Measurements from ENCODE around the gene ACP3. TPM values are rescaled to one million over a fixed set of nuclear protein-coding genes. Genes with fewer than 3 reads are reported as not detected.

ACP3 gene
- total RNA-seq, 1 experiment from 2014 or later: 0.71 TPM

DNA sequence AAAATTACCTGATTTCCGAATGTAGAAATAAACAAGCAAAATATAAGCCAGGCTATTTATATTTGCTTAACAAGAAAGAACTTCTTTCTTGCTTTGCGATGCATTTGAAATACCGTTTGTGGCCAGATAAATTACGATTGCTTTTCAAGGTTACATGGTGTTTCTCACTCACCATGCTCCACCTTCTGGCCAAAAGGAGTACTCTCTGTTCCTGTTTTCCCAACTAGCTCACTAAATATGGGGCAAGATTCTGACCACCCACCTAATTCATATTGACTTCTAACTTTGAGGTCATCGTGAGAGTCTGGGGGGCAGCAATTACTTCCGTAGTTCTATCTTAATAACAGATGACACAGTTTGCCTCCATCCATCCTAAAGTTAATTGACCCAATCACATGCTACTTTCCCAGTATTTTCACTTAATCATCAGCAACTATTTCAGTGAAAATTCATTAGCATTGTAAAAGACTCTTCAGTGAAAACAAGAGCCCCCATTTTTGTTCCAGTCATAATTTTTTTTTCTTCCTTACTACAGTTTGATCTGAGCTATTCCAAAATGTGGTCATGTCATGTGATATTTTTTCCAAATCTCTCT lies 25.9 kb downstream of the ACP3 start:
- H3K9me2 ChIP-seq (replicated peaks; ENCODE audit: insufficient read depth, low read length): no peaks in the 10 kb centered on the region
- no peaks in the 10 kb centered on the region for H3K9me3 ChIP-seq (ENCODE audit: low read length)
- DNase-seq: peak; percentile 82
- no peak overlapping the region for H3K27ac ChIP-seq (ENCODE audit: low read length)
- no peaks in the 10 kb centered on the region for H4K20me1 ChIP-seq (ENCODE audit: insufficient read depth, low read depth, low read length)
- H3K36me3 ChIP-seq (ENCODE audit: insufficient read depth, low read length): no peaks in the 10 kb centered on the region
- H2AFZ ChIP-seq (ENCODE audit: low read length): no peak overlapping the region
- H3K79me2 ChIP-seq (ENCODE audit: low read length): no peaks in the 10 kb centered on the region
- H3K4me1 ChIP-seq (ENCODE audit: low read length): no peaks in the 10 kb centered on the region
- no peaks in the 10 kb centered on the region for H3K27me3 ChIP-seq (ENCODE audit: low read length)
- no peak overlapping the region for H3K4me3 ChIP-seq (ENCODE audit: low read length)
- H3K4me2 ChIP-seq (ENCODE audit: low read depth, low read length, poor library complexity, severe bottlenecking): no peak overlapping the region
- H3K9ac ChIP-seq (ENCODE audit: low read length): no peak overlapping the region

DNA sequence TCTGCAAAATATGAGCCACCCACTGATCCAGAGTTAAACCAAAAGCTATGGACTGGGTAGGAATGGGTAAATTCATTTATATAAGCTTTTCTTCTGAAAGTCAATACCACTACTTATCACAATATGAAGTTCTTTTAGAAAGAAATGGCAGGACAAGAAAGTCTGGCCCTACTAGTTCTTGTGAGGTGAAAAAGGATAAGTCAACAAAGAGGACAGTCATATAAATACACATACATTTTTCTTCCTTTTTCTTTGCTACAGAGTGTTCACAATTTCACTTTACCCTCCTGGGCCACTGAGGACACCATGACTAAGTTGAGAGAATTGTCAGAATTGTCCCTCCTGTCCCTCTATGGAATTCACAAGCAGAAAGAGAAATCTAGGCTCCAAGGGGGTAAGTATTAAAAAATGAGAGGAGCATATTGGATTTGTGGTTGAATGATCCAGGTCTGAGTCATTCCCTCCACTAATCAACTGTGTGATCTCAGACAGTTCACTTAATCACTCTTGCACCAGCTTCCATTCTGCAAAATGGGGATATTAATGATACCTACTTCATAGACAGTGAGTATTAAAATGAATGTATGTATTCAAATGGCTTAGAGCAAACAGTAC lies 27.6 kb downstream of the ACP3 start:
- Histone ChIP-seq H3K36me3 (ENCODE audit: insufficient read depth, low read length) (no peaks in the 10 kb centered on the region), H4K20me1 (ENCODE audit: insufficient read depth, low read depth, low read length) (no peaks in the 10 kb centered on the region), H3K27me3 (ENCODE audit: low read length) (no peaks in the 10 kb centered on the region), H3K4me1 (ENCODE audit: low read length) (no peaks in the 10 kb centered on the region), H3K79me2 (ENCODE audit: low read length) (no peaks in the 10 kb centered on the region), H3K9me3 (ENCODE audit: low read length) (no peaks in the 10 kb centered on the region), H3K9ac (ENCODE audit: low read length) (no peak overlapping the region), H2AFZ (ENCODE audit: low read length) (no peak overlapping the region), H3K4me2 (ENCODE audit: low read depth, low read length, poor library complexity, severe bottlenecking) (no peak overlapping the region), H3K4me3 (ENCODE audit: low read length) (no peak overlapping the region), H3K9me2 (replicated peaks; ENCODE audit: insufficient read depth, low read length) (no peaks in the 10 kb centered on the region), H3K27ac (ENCODE audit: low read length) (no peak overlapping the region)
- no peak for DNase-seq

DNA sequence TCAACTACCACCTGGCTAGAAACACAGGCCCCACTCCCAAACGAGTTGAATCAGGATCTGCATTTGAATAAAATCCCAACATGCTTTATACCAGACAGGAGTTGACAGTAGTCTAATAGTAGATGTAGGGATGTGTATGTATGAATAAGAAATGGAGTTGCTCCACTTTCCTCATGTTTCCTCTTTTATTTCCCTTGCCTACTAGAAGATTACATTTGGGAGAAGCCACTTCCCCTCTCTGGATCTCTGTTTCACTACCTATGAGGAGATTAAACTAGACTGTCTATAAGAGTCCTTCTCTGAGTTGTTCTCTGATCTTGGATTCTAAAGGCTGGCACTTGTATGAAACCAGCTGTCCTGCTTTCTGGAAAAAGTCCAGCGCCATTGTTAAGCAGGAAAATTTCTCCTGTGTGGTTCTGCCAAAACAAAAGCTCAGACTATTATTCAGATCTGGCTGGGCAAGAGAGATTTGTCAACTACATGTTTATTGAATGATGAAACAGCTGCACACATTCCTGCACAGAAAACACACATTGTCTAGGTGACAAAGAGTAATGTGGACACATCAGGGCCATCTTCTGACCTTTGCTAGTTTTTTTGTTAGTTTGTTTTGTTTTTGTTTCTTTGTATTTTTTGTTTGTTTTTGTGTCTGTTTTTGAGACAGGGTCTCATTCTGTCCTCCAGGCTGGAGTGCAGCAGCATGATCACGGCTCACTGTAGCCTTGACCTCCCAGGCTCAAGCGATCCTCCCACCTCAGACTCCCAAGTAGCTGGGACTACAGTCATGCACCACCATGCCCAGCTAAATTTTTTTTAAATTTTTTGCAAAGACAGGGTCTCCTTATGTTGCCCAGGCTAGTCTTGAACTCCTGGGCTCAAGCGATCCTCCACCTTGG lies 29.9 kb downstream of the ACP3 start:
- Histone ChIP-seq H3K9me3 (ENCODE audit: low read length) (no peaks in the 10 kb centered on the region), H3K79me2 (ENCODE audit: low read length) (no peaks in the 10 kb centered on the region), H3K36me3 (ENCODE audit: insufficient read depth, low read length) (no peaks in the 10 kb centered on the region), H3K9me2 (replicated peaks; ENCODE audit: insufficient read depth, low read length) (no peaks in the 10 kb centered on the region), H3K27me3 (ENCODE audit: low read length) (no peaks in the 10 kb centered on the region), H3K4me1 (ENCODE audit: low read length) (no peaks in the 10 kb centered on the region), H2AFZ (ENCODE audit: low read length) (no peak overlapping the region), H3K9ac (ENCODE audit: low read length) (no peak overlapping the region), H3K4me3 (ENCODE audit: low read length) (no peak overlapping the region), H3K27ac (ENCODE audit: low read length) (no peak overlapping the region), H3K4me2 (ENCODE audit: low read depth, low read length, poor library complexity, severe bottlenecking) (no peak overlapping the region), H4K20me1 (ENCODE audit: insufficient read depth, low read depth, low read length) (no peaks in the 10 kb centered on the region)
- DNase-seq: no peak

DNA sequence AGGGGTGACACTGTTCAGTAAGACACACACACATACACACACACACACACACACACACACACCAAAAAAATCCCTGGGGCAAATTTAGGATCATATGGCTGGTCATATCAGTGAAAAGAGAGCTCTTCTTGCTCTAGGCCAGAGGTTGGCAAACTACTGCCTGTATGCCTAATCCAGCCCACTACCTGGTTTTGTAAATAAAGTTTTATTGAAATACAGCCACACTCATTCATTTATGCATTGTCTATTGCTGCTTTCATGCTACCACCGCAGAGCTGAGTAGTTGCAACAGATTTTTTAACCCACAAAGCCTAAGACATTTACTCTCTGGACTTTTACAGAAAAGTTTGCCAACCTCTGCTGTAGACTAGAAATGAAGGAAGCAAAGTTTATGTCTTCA lies 30.6 kb downstream of the ACP3 start:
- Histone ChIP-seq H3K4me2 (ENCODE audit: low read depth, low read length, poor library complexity, severe bottlenecking) (no peak overlapping the region), H2AFZ (ENCODE audit: low read length) (no peak overlapping the region), H3K27me3 (ENCODE audit: low read length) (no peaks in the 10 kb centered on the region), H3K4me1 (ENCODE audit: low read length) (no peaks in the 10 kb centered on the region), H3K9me3 (ENCODE audit: low read length) (no peaks in the 10 kb centered on the region), H3K27ac (ENCODE audit: low read length) (no peak overlapping the region), H3K36me3 (ENCODE audit: insufficient read depth, low read length) (no peaks in the 10 kb centered on the region), H4K20me1 (ENCODE audit: insufficient read depth, low read depth, low read length) (no peaks in the 10 kb centered on the region), H3K9ac (ENCODE audit: low read length) (no peak overlapping the region), H3K4me3 (ENCODE audit: low read length) (no peak overlapping the region), H3K9me2 (replicated peaks; ENCODE audit: insufficient read depth, low read length) (no peaks in the 10 kb centered on the region), H3K79me2 (ENCODE audit: low read length) (no peaks in the 10 kb centered on the region)
- DNase-seq: no peak

DNA sequence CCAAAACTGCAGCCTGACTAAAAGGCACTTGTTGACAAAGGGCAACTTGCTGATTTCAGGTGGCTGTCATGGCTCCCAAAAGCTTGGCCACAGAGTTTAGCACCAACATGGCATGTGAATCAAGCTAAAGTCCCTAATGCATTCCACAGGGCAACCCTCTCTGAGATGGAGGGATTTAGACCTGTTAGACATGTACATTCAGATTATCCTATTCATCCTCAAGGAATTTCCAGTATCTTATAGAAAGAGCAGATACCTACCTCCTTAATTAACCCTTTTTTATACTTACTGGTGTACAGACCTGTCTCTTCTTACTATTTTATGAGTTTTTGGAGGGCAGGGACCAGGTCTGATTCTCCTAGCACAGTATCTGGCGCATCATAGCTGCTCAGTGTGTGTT lies 31.3 kb downstream of the ACP3 start:
- Histone ChIP-seq H3K36me3 (ENCODE audit: insufficient read depth, low read length) (no peaks in the 10 kb centered on the region), H3K9me2 (replicated peaks; ENCODE audit: insufficient read depth, low read length) (no peaks in the 10 kb centered on the region), H4K20me1 (ENCODE audit: insufficient read depth, low read depth, low read length) (no peaks in the 10 kb centered on the region), H3K9ac (ENCODE audit: low read length) (no peak overlapping the region), H2AFZ (ENCODE audit: low read length) (no peak overlapping the region), H3K4me1 (ENCODE audit: low read length) (no peaks in the 10 kb centered on the region), H3K4me2 (ENCODE audit: low read depth, low read length, poor library complexity, severe bottlenecking) (no peak overlapping the region), H3K27ac (ENCODE audit: low read length) (no peak overlapping the region), H3K4me3 (ENCODE audit: low read length) (no peak overlapping the region), H3K9me3 (ENCODE audit: low read length) (no peaks in the 10 kb centered on the region), H3K27me3 (ENCODE audit: low read length) (no peaks in the 10 kb centered on the region), H3K79me2 (ENCODE audit: low read length) (no peaks in the 10 kb centered on the region)
- no peak for DNase-seq

DNA sequence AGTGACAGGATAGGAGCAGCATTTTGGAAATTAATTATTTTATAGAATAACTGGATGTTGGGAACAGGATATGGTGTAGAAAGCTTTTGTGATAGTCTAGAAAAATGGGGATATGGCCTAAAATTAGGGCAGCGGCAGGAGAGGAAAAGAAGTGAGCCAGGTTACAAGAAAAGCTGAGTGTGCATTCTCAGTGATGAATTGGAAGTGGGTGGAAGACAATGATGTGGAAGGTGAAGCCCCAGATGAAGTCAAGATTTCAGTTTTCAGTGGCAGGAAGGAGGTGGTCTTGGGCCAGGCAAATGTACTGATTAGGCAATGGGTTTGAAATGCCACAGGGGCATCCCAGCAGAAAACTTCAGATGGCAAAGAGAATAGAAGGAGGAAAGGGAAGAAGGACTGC lies 33.6 kb downstream of the ACP3 start:
- no peak overlapping the region for H3K4me2 ChIP-seq (ENCODE audit: low read depth, low read length, poor library complexity, severe bottlenecking)
- no peaks in the 10 kb centered on the region for H4K20me1 ChIP-seq (ENCODE audit: insufficient read depth, low read depth, low read length)
- no peak overlapping the region for H3K9ac ChIP-seq (ENCODE audit: low read length)
- H3K36me3 ChIP-seq (ENCODE audit: insufficient read depth, low read length): no peaks in the 10 kb centered on the region
- no peaks in the 10 kb centered on the region for H3K4me1 ChIP-seq (ENCODE audit: low read length)
- H3K27ac ChIP-seq (ENCODE audit: low read length): no peak overlapping the region
- H3K9me3 ChIP-seq (ENCODE audit: low read length): no peaks in the 10 kb centered on the region
- no peaks in the 10 kb centered on the region for H3K27me3 ChIP-seq (ENCODE audit: low read length)
- no peaks in the 10 kb centered on the region for H3K79me2 ChIP-seq (ENCODE audit: low read length)
- H3K4me3 ChIP-seq (ENCODE audit: low read length): no peak overlapping the region
- DNase-seq: no peak
- no peak overlapping the region for H2AFZ ChIP-seq (ENCODE audit: low read length)
- no peaks in the 10 kb centered on the region for H3K9me2 ChIP-seq (replicated peaks; ENCODE audit: insufficient read depth, low read length)

DNA sequence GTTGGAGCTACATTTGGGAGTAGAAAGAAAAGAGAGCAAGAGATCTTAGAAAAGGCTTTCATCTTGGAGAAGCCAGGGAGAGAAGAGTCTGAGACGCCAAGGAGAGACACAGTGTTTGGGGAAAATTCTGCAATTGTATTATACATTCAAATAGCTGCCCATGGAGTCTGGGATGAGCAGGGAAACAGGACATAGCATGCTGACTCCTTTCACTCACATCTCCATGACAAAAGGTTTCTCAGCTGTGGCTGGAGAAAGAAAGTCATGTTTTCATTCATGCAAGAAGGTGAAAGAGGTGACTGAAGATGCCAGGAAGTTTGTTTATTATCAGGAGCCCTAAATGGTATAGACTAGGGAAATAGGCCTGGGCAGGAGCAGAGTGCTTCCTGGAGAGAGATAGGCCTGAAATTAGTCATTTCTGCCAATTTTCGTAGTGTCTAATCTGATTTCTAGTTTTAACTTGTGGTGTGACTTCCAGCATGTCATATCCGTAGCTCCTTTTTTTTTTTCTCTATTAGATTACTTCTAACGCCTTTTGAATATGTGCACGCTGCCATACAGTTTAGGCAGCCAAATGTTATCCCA lies 34.1 kb downstream of the ACP3 start:
- Histone ChIP-seq H3K4me3 (ENCODE audit: low read length) (no peak overlapping the region), H3K4me2 (ENCODE audit: low read depth, low read length, poor library complexity, severe bottlenecking) (no peak overlapping the region), H3K9me2 (replicated peaks; ENCODE audit: insufficient read depth, low read length) (no peaks in the 10 kb centered on the region), H3K27me3 (ENCODE audit: low read length) (no peaks in the 10 kb centered on the region), H3K9ac (ENCODE audit: low read length) (no peak overlapping the region), H2AFZ (ENCODE audit: low read length) (no peak overlapping the region), H3K9me3 (ENCODE audit: low read length) (no peaks in the 10 kb centered on the region), H3K4me1 (ENCODE audit: low read length) (no peaks in the 10 kb centered on the region), H4K20me1 (ENCODE audit: insufficient read depth, low read depth, low read length) (no peaks in the 10 kb centered on the region), H3K79me2 (ENCODE audit: low read length) (no peaks in the 10 kb centered on the region), H3K36me3 (ENCODE audit: insufficient read depth, low read length) (no peaks in the 10 kb centered on the region), H3K27ac (ENCODE audit: low read length) (no peak overlapping the region)
- no peak for DNase-seq

DNA sequence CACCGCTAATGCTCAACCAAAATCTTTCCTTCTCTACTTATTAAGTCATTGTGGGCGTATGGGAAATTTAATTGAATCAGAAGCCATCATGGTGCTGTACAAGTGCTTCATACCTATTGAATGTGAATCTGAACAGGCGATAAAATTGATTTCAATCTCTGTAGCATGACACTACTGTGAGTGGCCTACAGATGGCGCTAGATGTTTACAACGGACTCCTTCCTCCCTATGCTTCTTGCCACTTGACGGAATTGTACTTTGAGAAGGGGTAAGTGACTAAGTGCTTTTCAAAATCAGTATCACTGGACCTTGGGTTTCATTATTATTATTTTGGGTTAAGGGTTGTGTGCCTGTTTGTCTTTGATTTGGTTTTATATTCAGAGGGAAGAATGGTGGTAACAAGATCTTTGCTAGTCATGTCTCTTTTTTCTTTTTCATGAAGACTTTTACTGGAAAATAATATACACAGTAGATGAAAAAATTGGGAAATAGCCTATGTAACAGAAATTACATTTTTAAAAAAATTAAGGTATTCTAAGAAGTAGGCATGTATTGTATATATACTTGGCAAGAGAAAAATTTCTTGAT lies 35.4 kb downstream of the ACP3 start:
- H3K79me2 ChIP-seq (ENCODE audit: low read length): no peaks in the 10 kb centered on the region
- H3K9ac ChIP-seq (ENCODE audit: low read length): no peak overlapping the region
- no peaks in the 10 kb centered on the region for H3K9me2 ChIP-seq (replicated peaks; ENCODE audit: insufficient read depth, low read length)
- H3K4me1 ChIP-seq (ENCODE audit: low read length): no peaks in the 10 kb centered on the region
- DNase-seq: peak; percentile 88
- H3K4me3 ChIP-seq (ENCODE audit: low read length): no peak overlapping the region
- no peak overlapping the region for H3K4me2 ChIP-seq (ENCODE audit: low read depth, low read length, poor library complexity, severe bottlenecking)
- no peaks in the 10 kb centered on the region for H4K20me1 ChIP-seq (ENCODE audit: insufficient read depth, low read depth, low read length)
- no peak overlapping the region for H2AFZ ChIP-seq (ENCODE audit: low read length)
- H3K9me3 ChIP-seq (ENCODE audit: low read length): no peaks in the 10 kb centered on the region
- no peaks in the 10 kb centered on the region for H3K36me3 ChIP-seq (ENCODE audit: insufficient read depth, low read length)
- no peaks in the 10 kb centered on the region for H3K27me3 ChIP-seq (ENCODE audit: low read length)
- no peak overlapping the region for H3K27ac ChIP-seq (ENCODE audit: low read length)

Data from Karpas-422 (cell line).